Stomach (tissue), 9 donors: ENCODE results near the gene TMEM87B. TPM values are rescaled to one million over a fixed set of nuclear protein-coding genes. Genes with fewer than 3 reads are reported as not detected.
A peak's percentile ranks its signal among the peaks of the same experiment; 100 is the strongest.

Experiments used
- DNase-seq, 2 donors: peaks; one replicate each; pipeline versions ENCODE4 v3.0.0 to v3.0.0-alpha.2; 2013 to 2019
- H3K27ac ChIP-seq, 5 donors: fragments of 200-600 bp in 4 of 5; sonication (generic) in 4 of 5; one replicate each; pipeline ENCODE4 v1.5.1; 2013 to 2019; ENCODE audit warnings: mild to moderate bottlenecking in 1 of 5, moderate library complexity in 1 of 5
- H3K27me3 ChIP-seq, 3 donors: fragments of 200-600 bp; sonication (generic); one replicate each; pipeline ENCODE4 v1.5.1; 2017 to 2019; ENCODE audit warnings: mixed run types in 1 of 3
- H3K36me3 ChIP-seq, 4 donors: fragments of 200-600 bp; sonication (generic); 1 replicate in 3 of 4; 2 replicates in 1 of 4; pipeline ENCODE4 v1.5.1; 2016 to 2019
- H3K4me1 ChIP-seq, 4 donors: fragments of 200-600 bp; sonication (generic); one replicate each; pipeline ENCODE4 v1.5.1; 2016 to 2019
- H3K4me3 ChIP-seq, 4 donors: fragments of 200-600 bp; sonication (generic) in 3 of 4; one replicate each; pipeline ENCODE4 v1.5.1; 2016 to 2019; ENCODE audit warnings: mild to moderate bottlenecking in 1 of 4
- H3K9me3 ChIP-seq, 4 donors: fragments of 200-600 bp; sonication (generic); one replicate each; pipeline ENCODE4 v1.5.1; 2016 to 2019
- EP300 ChIP-seq: sonication (generic); formaldehyde crosslinking; IDR thresholded peaks from one replicate; pipeline ENCODE4 v1.6.1; 2017; ENCODE audit warnings: antibody characterized with exemption
- POLR2A ChIP-seq, 4 donors: fragments of 450-650 bp; IDR thresholded peaks; one replicate each; pipeline ENCODE4 v1.6.1; 2016; ENCODE audit warnings: antibody characterized with exemption in 4 of 4, control low read depth in 2 of 4, mild to moderate bottlenecking in 1 of 4, moderate library complexity in 1 of 4
- POLR2AphosphoS5 ChIP-seq, 3 donors: sonication (generic); formaldehyde crosslinking; IDR thresholded peaks; one replicate each; pipeline ENCODE4 v1.6.1; 2016; ENCODE audit warnings: antibody characterized with exemption in 3 of 3
- WGBS, 5 donors: extraction: QIAGEN DNeasy Blood & Tissue Kit in 3 of 5; methylation state at CpG; one replicate each; pipeline versions ENCODE4 v1.1.5 to v1.1.7; 2013 to 2018; 5-methylcytosine and 5-hydroxymethylcytosine counted together
- intact Hi-C: fragments of 100-400 bp; cut with DNase I; formaldehyde crosslinking; loops from one replicate; pipeline ENCODE4 v1.15.1; 2023; ENCODE audit warnings: low total_unique reads
- polyA plus RNA-seq, 3 donors: library from polyadenylated mRNA; stranded (reverse); fragments of 200-250 nt; gene quantifications; one replicate each; pipeline ENCODE4 v1.2.3, GENCODE V29; 2013
- total RNA-seq, 5 donors: library from RNA; depleted of rRNA; stranded (reverse); fragments of >200 nt; gene quantifications; one replicate each; pipeline versions ENCODE4 v1.1.0 to v1.2.3, GENCODE V29; 2014 to 2016
- TF ChIP-seq, protein P1 (sequence below), 7 experiments: fragments of 450-650 bp in 4 of 7; fragments of 200-600 bp in 3 of 7; sonication (generic) in 3 of 7; IDR thresholded peaks; one replicate each; pipeline ENCODE4 v1.5.1; 2016 to 2019; ENCODE audit warnings: antibody characterized with exemption in 7 of 7, control low read depth in 2 of 7, mild to moderate bottlenecking in 1 of 7
- donor health status: healthy with polysubstance abuse.
- donor health status: Bipolar disorder and iron deficiency.
- donor health status: healthy.

TMEM87B gene
- total and polyA plus RNA-seq, 8 donors = 3.7 to 62.2 (median 16.1) TPM

DNA sequence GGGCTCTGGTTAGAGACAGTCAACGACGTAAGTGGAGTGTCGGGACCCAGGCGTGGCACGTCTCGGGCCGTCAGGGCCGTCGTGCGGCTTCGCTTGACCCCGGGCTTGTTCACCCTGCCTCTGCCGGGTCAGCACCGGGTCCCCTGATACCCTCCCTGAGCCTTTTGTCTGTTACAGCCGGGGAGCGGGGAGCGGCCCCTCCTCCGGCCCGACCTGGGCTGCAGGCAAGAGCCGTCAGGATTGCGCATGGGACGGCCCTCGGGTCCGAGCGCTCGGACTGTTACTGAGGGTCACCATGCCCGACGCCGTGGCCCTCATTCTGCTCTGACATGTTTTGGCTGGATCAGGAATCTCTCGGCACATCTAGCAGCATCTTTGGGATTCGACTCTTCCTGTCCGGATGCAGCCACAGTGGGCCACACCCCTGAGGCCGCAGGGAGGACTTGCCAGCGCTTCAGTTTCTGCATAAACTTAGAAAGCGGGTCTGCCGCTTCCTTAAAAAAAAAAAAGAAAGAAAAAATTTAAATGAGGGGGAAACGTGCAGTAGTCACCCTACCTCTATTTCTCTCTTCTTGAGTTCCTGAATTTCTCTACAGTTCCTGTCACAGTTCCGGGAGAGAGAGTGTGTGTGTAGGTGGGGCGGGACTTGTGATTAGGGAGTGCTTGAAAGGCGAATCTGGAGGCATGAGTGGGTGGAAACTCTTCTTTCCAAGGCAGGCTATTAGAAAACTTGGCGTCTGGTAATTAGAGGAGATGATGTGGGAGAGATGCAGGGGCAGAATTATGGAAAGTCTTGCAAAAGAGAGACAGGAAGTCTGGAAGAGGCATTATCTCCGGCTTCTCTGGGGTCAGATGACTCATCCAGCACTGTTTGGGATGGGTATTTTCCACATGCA is 909 bp downstream of the TMEM87B start:
- no peaks in the 10 kb centered on the region for H3K27me3 ChIP-seq
- peak; percentile 60 to 92 for DNase-seq
- H3K4me3 ChIP-seq = peak overlapping the region; percentile 74 to 91 (median 82)
- H3K36me3 ChIP-seq = peaks cover 0 to 17% (median 13%) of the 10 kb centered on the region in 4 donors
- H3K4me1 ChIP-seq = peaks cover 19 to 51% (median 28%) of the 10 kb centered on the region in 4 donors
- peak in 2 of 3 donors; percentile 78 to 79 for TF ChIP-seq POLR2AphosphoS5 (IDR thresholded peaks at IDR 0.05)
- TF ChIP-seq POLR2A (IDR thresholded peaks at IDR 0.05) = no peak
- TF ChIP-seq, protein P1, sequence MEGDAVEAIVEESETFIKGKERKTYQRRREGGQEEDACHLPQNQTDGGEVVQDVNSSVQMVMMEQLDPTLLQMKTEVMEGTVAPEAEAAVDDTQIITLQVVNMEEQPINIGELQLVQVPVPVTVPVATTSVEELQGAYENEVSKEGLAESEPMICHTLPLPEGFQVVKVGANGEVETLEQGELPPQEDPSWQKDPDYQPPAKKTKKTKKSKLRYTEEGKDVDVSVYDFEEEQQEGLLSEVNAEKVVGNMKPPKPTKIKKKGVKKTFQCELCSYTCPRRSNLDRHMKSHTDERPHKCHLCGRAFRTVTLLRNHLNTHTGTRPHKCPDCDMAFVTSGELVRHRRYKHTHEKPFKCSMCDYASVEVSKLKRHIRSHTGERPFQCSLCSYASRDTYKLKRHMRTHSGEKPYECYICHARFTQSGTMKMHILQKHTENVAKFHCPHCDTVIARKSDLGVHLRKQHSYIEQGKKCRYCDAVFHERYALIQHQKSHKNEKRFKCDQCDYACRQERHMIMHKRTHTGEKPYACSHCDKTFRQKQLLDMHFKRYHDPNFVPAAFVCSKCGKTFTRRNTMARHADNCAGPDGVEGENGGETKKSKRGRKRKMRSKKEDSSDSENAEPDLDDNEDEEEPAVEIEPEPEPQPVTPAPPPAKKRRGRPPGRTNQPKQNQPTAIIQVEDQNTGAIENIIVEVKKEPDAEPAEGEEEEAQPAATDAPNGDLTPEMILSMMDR (IDR thresholded peaks at IDR 0.05) = no peak
- TF ChIP-seq EP300 = no peak
- no peaks in the 10 kb centered on the region for H3K9me3 ChIP-seq
- H3K27ac ChIP-seq = peak overlapping the region; percentile 96 to 100 (median 99)
- intact Hi-C loops = no loop called here
- 0 to 1% (median 1%) methylated on average over 26 to 42 of the region's 42 CpGs for WGBS, 5 donors

DNA sequence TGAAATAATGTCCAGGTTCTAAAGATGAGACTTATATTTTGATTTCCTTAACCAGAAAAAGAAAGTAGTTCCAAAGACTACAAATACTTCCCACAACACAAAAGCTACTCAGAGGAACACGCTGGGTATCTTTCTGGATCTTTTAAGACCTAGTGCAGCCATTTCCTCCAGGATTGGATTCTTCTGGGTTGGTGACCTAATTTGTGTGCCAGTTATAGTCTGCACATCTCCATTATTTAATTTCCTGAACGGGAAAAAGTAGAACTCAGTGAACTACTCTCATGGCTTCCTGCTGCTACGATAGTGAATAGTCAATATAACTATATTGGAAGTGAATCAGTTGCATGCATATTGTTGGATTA is 1.5 kb downstream of the TMEM87B start:
- Histone ChIP-seq H3K27me3 (no peaks in the 10 kb centered on the region), H3K27ac (peak overlapping the region in 4 of 5 donors; percentile 97 to 100 (median 99)), H3K9me3 (no peaks in the 10 kb centered on the region), H3K36me3 (peaks cover 0 to 23% (median 20%) of the 10 kb centered on the region in 4 donors), H3K4me1 (peaks cover 19 to 55% (median 28%) of the 10 kb centered on the region in 4 donors), H3K4me3 (peak overlapping the region; percentile 74 to 91 (median 82))
- no peak for DNase-seq
- intact Hi-C loops = no loop called here
- 10 to 21% (median 19%) methylated on average over 3 of the region's 3 CpGs for WGBS, 5 donors
- TF ChIP-seq POLR2AphosphoS5 (IDR thresholded peaks at IDR 0.05) = no peak
- TF ChIP-seq, protein P1 (IDR thresholded peaks at IDR 0.05) = no peak
- no peak for TF ChIP-seq EP300
- TF ChIP-seq POLR2A (IDR thresholded peaks at IDR 0.05) = no peak

DNA sequence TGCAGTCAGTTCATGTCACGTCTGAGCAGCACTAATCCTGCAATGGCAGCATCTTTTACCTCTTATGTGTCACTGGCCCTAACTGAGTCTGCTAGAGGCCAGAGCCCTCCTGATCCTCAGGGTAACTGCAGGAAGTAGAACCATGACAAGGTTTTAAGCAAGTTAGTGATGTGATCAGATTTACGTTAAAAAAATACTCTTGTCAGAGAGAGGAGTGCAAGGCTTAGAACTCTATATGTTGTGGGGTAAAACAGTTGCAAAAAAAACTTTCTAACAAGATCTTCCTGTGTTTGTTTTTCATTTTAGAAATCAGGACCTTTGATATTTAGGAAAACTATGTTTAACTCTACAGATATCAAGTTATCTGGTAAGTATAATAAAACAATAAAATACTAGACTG is 4.6 kb downstream of the TMEM87B start:
- H3K27me3 ChIP-seq = no peaks in the 10 kb centered on the region

DNA sequence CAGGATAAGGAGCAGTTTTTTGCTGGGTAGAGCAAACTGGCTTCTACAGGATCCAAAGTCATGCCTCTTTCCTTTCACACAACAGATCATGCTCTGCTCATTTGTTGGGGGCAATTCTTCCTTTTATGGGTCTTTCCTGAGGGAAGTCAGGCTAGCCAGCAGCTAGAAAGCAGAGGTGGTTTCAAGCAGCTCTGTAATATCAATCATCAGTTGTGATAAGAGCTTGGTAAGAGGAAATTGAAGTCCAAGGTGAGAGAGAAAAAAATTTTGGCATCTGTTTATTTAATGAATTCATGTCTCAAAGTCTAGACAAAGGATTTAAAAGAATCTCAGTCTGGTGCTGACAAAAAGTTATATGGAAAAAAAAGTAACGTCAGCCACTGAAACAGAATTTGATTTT is 6.2 kb downstream of the TMEM87B start:
- DNase-seq = no peak

More for the DNA sequence above, 4.6 kb downstream of the TMEM87B start:
- Histone ChIP-seq H3K4me3 (no peak overlapping the region), H3K4me1 (peaks cover 12 to 51% (median 23%) of the 10 kb centered on the region in 4 donors), H3K9me3 (no peaks in the 10 kb centered on the region), H3K27ac (no peak overlapping the region), H3K36me3 (peaks cover 0 to 52% (median 49%) of the 10 kb centered on the region in 4 donors)
- TF ChIP-seq POLR2A (IDR thresholded peaks at IDR 0.05) (no peak), EP300 (no peak)
- TF ChIP-seq, protein P1 (IDR thresholded peaks at IDR 0.05) = no peak
- no peak for DNase-seq
- intact Hi-C loops = no loop called here
- 51 to 74% (median 64%) methylated on average over 2 of the region's 2 CpGs for WGBS, 5 donors

More for the DNA sequence above, 6.2 kb downstream of the TMEM87B start:
- intact Hi-C loops = no loop called here
- TF ChIP-seq POLR2A (IDR thresholded peaks at IDR 0.05) (no peak), EP300 (no peak), POLR2AphosphoS5 (IDR thresholded peaks at IDR 0.05) (no peak)
- TF ChIP-seq, protein P1 (IDR thresholded peaks at IDR 0.05) = no peak
- Histone ChIP-seq H3K9me3 (no peaks in the 10 kb centered on the region), H3K27me3 (no peaks in the 10 kb centered on the region), H3K4me1 (peaks cover 12 to 61% (median 21%) of the 10 kb centered on the region in 4 donors), H3K4me3 (no peak overlapping the region), H3K27ac (peak overlapping the region in 1 of 5 donors; percentile 31), H3K36me3 (peaks cover 3 to 68% (median 65%) of the 10 kb centered on the region in 4 donors)
- 74 to 100% (median 91%) methylated on average over 1 of the region's 1 CpG for WGBS, 5 donors
